NCI-H2107 treated with DMSO at 0.1 percent for 48 hours (cell line): ENCODE measurements around the gene PTPN4.

Experiments
- DNase-seq: peaks from one replicate; lab custom pipeline; 2025; ENCODE audit not compliant: unreplicated experiment; lab: John Stamatoyannopoulos, UW

PTPN4 gene

GRCh38 chr2:119849838-119850565 lies 90.3 kb downstream of the PTPN4 start:
- DNase-seq, result no peak

GRCh38 chr2:119852214-119852613 lies 92.5 kb downstream of the PTPN4 start:
- no peak for DNase-seq

DNA sequence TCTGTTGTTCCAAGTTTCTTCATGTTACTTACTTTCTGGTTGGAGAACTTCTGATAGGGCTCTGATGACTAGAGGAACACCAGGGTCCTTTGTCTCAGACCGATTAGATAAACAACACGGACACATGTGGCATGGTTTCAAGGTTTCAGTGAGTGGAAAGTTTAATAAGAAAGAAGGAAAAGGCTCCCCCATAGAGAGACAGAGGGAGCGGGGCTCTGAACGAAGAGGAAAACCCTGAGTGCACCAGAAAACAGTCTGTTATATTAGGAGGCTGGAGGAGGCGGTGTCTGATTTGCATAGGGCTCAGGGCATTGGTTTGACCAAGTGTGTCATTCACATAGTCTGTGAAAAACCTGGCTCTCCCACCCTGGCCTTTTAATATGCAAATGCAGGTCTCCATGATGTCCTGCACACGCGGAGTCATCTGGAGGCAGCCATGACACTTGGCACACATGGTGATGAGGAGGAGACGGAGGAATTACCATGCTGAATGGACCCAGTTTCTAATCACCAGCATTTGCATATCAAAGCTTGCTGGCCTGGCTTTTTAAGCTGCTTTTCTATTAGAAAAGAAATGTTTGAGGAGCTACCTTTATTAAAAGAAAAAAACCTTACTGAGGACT lies 94.2 kb downstream of the PTPN4 start:
- no peak for DNase-seq

DNA sequence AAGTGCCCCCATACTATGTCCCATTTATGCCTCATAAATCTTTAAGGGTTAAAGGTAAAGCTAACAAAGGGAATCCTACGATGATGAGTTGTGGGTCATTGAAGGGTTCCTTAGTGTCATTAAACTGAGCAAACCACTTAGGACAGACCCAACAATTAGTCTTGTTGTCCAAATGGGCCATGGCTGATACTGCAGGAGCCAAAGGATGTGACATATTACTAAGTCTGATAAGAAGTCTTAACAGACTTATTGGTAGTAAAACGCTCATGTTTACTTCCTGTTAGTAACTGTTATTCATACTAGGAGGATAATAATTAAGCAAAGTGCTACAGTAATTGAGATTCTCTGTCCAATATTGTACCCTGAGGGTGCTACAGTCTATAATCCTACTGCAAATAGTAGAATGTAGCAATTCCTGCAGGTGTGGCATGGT lies 96.8 kb downstream of the PTPN4 start:
- no peak for DNase-seq

GRCh38 chr2:119857742-119858141 lies 98.0 kb downstream of the PTPN4 start:
- peak; percentile 7 for DNase-seq

GRCh38 chr2:119859528-119859927 lies 99.8 kb downstream of the PTPN4 start:
- DNase-seq, result no peak

GRCh38 chr2:119860924-119861323 lies 101.2 kb downstream of the PTPN4 start:
- DNase-seq, result no peak

GRCh38 chr2:119862127-119862889 lies 102.6 kb downstream of the PTPN4 start:
- no peak for DNase-seq

GRCh38 chr2:119864318-119864717 lies 104.6 kb downstream of the PTPN4 start:
- DNase-seq, result no peak

- no peak for DNase-seq
Observed at GRCh38 chr2:119871725-119872124, 112.0 kb downstream of the PTPN4 start.

DNA sequence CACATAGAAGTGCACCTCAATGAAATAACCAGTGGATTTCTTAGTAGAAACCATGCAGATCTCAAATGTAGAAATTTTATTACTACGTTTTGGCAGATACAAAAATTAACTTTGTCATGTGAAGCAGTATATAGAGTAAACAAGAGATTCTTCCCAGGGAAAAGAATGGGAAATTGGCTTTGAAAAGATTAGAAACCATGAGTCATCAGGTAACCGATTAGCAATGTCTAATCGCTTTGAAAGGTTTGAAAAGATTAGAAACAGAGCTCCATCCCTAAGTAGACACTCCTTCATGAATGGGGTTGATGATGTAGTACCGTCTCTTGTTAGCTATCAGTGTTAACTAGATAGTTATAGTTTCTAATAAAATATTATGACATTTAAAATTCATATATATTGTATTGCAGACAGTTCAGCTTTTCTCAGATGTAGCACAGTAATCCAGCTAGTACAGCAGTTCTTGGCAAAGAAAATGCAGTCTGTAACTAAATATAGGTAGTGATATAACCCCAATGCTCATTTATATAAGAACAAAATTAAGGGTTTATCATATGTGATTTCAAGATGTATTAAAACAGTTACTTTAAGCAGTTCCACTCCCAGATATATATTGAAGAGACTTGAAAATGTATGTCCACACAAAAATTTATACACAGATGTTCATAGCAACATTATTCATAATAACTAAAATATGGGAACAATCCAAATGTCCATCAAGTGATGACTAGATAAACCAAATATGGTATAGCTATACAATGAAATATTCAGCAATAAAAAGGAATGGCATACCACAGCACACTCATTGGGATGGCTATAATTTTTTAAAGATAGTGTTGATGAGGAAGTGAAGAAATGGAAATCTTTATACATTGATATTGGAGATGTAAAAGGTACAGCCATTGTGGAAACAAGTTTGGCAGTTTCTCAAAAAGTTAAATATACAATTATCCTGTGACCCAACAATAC lies 113.9 kb downstream of the PTPN4 start:
- DNase-seq, result no peak

- DNase-seq, result no peak
Observed at GRCh38 chr2:119879502-119879901, 119.8 kb downstream of the PTPN4 start.

DNA sequence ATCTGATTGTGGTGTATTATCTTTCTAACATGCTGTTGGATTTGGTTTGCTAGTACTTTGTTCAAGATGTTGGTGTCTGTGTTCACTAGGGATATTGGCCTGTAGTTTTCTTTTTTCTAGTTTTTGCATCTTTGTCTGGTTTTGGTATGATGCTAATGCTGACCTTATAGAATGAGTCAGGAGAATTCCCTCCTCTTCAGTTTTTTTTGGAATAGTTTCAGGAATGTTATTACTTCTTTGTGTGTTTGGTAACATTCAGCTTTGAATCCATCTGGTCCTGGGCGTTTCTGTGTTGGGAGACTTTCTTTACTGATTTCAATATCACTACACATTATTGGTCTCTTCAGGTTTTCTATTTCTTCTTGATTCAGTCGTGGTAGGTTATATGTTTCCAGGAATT lies 129.0 kb downstream of the PTPN4 start:
- DNase-seq, result no peak

- no peak for DNase-seq
Observed at GRCh38 chr2:119897736-119898395, 138.1 kb downstream of the PTPN4 start.

DNA sequence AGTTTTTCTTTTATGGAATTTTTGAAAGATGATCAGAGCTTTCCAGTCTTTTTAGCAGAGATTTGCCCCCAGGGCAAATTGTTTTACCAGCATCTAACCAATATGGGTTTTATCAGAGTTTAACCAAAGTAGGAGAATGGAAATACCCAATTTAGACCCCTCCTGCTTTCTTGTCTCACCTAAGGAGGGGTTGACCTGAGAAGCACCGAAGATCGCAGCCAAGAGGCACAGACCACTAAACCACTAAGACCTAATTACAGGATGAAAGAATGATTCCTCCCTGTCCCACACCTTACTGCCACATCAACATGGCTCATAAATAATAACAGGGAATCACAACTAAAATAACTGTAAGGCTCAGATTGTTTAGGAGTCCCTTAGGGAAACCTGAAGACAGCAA lies 141.3 kb downstream of the PTPN4 start:
- no peak for DNase-seq

- no peak for DNase-seq
Observed at GRCh38 chr2:119910566-119910965, 150.8 kb downstream of the PTPN4 start.

DNA sequence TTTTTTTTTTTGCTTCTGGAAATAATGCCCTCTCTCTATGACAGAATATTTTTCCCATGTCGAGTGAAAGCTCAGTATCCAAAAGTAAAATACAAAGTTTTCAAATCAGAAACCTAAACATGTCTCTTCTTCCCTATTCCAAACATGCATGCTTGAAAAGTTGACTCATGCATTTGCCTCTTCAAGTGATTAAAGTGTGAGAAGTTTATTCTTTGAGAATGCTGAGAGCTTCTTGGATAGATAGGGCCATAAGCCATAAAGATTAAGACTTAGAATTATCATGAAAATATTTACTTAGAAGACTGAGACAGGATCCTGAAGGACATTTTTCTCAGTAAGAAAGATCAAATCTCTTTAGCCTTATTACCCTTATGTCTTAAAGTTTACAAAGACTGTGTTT lies 154.5 kb downstream of the PTPN4 start:
- no peak for DNase-seq

DNA sequence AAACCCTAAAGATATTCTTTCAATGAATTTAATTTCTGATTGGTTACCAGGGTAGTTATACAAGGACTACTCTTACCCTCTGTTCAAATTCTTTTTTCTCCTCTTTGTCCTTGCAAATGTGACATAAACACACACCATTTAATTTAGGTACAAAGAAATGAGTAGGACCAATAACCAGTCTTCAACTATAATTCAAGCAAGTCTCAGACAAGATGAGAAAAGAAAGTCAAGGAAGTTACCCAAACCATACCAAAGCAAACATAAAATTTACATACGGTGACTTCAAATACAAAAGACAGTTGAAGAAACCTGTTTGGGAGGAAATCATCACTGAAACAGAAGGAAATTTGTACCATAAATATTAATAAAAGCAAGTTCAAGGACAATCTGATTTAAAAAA lies 162.1 kb downstream of the PTPN4 start:
- no peak for DNase-seq

GRCh38 chr2:119922699-119923098 lies 163.0 kb downstream of the PTPN4 start:
- DNase-seq, result no peak

DNA sequence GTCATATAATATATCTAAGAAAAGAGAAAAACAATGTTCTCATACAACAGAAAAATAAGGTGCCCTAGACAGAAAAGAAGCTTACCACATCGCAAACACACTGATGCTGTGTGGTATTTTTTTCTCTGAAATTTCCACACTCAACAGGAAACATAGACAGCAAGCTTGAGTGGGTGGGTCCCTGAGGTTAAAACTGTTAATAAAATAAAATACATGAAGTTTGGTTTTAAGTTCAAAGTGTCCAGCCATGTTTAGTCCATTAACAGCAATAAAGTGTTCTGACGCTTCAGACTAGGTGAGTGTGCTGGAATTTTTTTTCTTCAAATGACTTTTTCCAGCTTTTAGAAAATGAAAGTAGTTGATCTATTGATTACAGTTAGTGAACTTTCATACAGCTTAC lies 169.8 kb downstream of the PTPN4 start:
- no peak for DNase-seq
